ENCODE measurements around the gene FGF8.

Gene FGF8

DNA sequence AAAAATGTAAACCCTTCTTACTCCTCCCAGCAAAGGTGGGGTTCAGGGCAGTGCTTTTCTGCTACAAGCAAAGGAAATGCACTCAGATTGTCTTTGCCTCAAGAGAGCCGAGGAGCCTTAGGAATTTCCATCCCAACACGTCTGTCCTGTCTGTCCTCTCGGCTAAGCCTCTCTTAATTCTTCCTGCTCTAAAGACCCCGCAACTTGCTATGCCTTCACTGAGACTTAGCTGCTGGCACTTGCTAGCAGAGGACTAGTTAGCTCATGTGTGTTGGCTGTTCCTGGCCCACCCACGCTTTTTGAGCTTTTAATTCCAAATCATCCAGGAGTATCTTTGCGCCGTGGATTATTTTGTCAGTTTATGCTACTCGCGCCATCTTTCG lies 7.8 kb upstream of the FGF8 start:
- DNase-seq = no peak
- no peaks in the 10 kb centered on the region for H3K27me3 ChIP-seq
- peaks cover 22% of the 10 kb centered on the region for H3K36me3 ChIP-seq
- peak overlapping the region; percentile 84 for H3K4me3 ChIP-seq (ENCODE audit: low read depth, low read length)
- TF ChIP-seq, protein P1, sequence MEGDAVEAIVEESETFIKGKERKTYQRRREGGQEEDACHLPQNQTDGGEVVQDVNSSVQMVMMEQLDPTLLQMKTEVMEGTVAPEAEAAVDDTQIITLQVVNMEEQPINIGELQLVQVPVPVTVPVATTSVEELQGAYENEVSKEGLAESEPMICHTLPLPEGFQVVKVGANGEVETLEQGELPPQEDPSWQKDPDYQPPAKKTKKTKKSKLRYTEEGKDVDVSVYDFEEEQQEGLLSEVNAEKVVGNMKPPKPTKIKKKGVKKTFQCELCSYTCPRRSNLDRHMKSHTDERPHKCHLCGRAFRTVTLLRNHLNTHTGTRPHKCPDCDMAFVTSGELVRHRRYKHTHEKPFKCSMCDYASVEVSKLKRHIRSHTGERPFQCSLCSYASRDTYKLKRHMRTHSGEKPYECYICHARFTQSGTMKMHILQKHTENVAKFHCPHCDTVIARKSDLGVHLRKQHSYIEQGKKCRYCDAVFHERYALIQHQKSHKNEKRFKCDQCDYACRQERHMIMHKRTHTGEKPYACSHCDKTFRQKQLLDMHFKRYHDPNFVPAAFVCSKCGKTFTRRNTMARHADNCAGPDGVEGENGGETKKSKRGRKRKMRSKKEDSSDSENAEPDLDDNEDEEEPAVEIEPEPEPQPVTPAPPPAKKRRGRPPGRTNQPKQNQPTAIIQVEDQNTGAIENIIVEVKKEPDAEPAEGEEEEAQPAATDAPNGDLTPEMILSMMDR (IDR thresholded peaks at IDR 0.05; ENCODE audit: low read depth, low read length) = no peak
- no peaks in the 10 kb centered on the region for H3K9me3 ChIP-seq
- H3K4me1 ChIP-seq = peaks cover 7% of the 10 kb centered on the region

DNA sequence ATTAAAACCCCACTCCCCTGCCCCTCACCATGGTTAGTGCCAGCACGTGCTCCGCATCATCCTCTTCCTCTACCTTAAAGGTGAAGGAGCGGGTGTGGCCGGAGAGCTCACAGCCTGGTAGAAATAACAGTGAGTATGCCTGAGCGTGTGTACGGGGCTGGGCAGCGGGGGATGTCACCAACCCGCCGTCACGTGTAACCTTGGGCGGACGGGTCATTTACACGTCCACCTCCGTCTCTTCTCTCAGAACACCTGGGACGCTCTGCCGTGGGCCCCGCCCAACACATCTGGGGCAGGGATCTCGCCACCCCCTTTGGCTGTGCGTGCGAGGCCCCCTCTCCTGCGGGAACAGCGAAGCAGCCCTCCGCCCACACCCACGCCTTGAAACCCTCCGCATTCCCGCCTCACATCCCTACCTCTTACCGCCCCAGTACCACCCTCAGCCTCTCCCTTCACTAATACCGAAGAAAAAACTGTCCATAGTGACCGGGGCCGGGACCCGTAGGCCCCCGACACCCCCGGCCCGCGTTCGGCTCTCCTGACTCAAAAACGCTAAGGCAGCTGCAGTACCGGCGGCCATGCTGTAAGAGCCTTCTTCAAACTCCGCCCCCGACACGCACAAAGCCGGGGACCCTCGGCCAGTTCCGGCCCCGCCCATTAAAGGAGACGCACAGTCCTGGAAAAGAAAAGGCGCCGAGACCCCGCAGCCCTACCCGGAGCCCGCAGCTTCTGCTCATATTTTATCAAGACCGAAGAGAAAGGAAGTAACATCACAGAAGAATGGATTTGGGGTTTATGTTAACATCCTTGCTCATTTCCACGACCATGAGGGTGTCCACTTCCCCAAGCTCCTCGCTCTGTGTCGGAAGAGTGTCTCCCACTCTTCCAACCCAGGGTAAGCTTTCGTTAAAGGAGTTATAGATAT lies 7.2 kb upstream of the FGF8 start, which contains the start of gene NPM3:
Gene NPM3, minus strand, starts transcription at position 636 of the 925 bp plus-strand sequence. Its CDS starts 56 bp downstream, at position 580.
- Histone ChIP-seq H3K27me3 (no peaks in the 10 kb centered on the region), H3K36me3 (peaks cover 20% of the 10 kb centered on the region), H3K4me1 (peaks cover 7% of the 10 kb centered on the region), H3K4me3 (ENCODE audit: low read depth, low read length) (peak within 1 kb of the TSS; percentile 84), H3K9me3 (no peaks in the 10 kb centered on the region)
- DNase-seq = peak; percentile 89
- TF ChIP-seq, protein P1 (IDR thresholded peaks at IDR 0.05; ENCODE audit: low read depth, low read length) = no peak

DNA sequence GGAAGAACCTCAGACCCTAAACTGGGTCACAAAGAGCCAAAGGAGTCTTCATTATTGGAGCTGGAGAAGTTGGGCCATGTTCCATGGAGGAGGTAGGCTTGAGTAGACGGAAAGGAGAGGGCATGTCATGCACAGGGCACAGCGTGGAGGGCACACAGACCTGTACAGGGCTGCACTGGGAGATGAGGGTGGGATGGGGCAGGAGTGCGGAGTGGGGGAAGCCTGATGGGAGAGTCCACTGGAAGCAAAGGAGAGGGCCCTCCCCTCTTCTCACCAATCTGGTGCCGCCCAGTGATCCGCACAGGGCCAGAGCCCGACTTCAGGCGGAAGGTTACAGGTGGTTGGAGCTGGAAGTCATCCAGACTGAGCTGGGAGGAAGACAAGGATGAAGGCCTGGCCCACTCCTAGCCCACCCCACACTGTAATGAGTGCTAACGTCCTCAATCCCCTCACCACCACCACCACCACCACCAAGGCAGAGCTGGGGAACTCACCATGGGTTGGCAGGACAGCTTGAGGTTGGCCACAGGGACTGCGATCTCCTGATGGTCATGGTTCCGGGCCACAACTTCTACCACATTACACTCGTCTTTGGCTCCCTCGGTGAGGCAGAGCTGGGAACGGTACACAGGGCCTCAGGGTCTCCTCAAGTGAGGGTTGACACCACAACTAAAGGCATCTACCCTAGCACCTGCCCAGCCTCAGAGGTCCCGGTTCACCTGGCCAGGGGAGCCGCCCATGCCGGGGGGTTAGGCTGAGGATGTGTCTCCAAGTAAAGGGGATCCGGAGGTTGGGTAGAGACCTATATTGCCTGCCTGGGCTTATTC lies 6.3 kb upstream of the FGF8 start:
- DNase-seq = no peak
- Histone ChIP-seq H3K9me3 (no peaks in the 10 kb centered on the region), H3K4me1 (peaks cover 7% of the 10 kb centered on the region), H3K27me3 (no peaks in the 10 kb centered on the region; the same call in 1 of the 2 replicates), H3K36me3 (peaks cover 16% of the 10 kb centered on the region), H3K4me3 (ENCODE audit: low read depth, low read length) (peak overlapping the region; percentile 84)
- TF ChIP-seq, protein P1 (IDR thresholded peaks at IDR 0.05; ENCODE audit: low read depth, low read length) = no peak

DNA sequence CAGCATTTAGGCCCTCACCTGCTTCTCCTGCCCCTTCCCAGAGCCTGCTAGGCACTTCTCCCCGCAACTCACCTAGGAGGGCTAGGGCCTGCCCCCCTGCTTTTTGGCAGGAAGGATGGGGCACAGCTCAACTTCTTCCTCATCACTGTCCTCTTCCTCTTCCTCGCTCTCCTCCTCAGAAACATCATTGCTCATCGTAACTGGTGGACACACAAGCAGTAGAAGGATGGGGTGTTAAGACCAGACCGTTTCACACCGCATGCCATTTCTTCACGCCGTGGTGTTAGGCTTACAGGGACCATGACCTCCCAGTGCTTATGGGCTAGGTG lies 5.7 kb upstream of the FGF8 start:
- TF ChIP-seq, protein P1 (IDR thresholded peaks at IDR 0.05; ENCODE audit: low read depth, low read length) = no peak
- Histone ChIP-seq H3K27me3 (peaks cover 3% of the 10 kb centered on the region; the same call in 1 of the 2 replicates), H3K36me3 (peaks cover 10% of the 10 kb centered on the region), H3K4me3 (ENCODE audit: low read depth, low read length) (peak overlapping the region; percentile 84), H3K9me3 (no peaks in the 10 kb centered on the region), H3K4me1 (peaks cover 7% of the 10 kb centered on the region)
- DNase-seq = no peak

DNA sequence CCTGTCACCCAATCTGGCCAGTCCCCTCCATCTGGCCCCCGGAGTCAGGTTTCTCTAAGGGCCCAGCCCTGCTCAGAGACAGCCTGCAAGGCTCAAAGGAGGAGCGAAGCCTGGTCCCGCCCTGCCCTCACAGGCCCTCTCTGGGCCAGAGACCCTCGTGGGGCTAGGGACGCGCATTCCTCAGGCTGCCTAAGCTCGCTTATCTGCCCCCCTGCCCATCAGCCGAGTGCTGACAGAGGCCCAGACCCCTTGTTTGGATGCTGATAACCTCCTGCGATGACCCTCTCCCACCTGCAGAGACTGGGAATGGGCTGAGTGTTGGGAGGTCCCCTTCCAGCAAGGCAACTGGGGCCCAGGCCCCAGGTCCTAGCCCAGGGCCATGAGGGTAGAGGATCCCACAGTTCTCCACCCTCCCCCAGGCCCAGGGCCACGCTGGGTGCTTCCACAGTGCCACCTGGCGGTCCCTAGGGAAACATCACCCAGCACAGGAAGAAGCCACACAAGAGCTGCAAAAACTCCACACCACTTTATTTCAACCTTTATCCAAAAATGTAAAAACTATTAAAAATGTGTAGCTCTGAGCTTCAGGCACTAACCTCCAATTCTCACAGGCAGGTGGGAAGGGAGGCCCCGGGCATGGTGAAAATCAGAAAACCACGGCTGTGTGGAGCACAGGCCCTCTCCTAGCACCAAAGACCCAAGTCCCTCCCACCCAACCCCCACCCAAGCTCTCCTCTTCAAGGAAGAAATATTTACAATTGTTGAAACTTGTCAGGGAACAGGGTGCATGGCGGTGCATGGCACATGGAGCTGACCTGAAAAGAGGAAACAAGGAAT lies 5.1 kb upstream of the FGF8 start:
- H3K4me3 ChIP-seq (ENCODE audit: low read depth, low read length) = no peak overlapping the region
- peaks cover 7% of the 10 kb centered on the region for H3K4me1 ChIP-seq
- TF ChIP-seq, protein P1 (IDR thresholded peaks at IDR 0.05; ENCODE audit: low read depth, low read length) = peak; percentile 92
- H3K9me3 ChIP-seq = no peaks in the 10 kb centered on the region
- DNase-seq = peak; percentile 74
- peaks cover 7% of the 10 kb centered on the region for H3K27me3 ChIP-seq
- H3K36me3 ChIP-seq = peaks cover 4% of the 10 kb centered on the region

All from BE2C (cell line).